ENCODE results near the gene MAP4K5. TPM values are rescaled to one million over a fixed set of nuclear protein-coding genes. Genes with fewer than 3 reads are reported as not detected.

The MAP4K5 gene
- total RNA-seq, 1 experiment from 2014 or later: 42.7 TPM

DNA sequence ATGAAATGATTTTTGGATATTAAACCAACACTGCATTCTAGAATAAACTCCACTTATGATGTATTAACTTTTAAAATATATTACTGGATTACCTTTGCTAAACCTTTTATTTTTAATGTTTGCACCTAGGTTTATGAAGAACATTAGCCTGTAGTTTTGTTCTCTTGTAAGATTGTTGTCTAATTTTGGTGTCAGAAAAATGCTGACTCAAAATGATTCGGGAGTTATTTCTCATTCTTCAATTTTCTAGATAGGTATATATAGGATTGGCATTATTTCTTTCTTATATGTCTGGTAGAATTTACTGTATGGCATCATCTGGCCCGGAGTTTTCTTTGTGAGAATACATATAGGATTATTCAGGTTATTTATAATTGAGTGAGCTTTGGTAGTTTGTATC, 54.6 kb downstream of the MAP4K5 start:
- no peak overlapping the region for H3T11ph ChIP-seq (ENCODE audit: low read length)
- no peak overlapping the region for H2BK120ac ChIP-seq (ENCODE audit: low read depth, low read length, poor library complexity, severe bottlenecking)
- no peak overlapping the region for H4K8ac ChIP-seq (replicated peaks; ENCODE audit: insufficient read length, low read depth, low read length)
- no peak overlapping the region for H3K4me2 ChIP-seq (ENCODE audit: insufficient read depth, insufficient read length, low read length)
- H2BK20ac ChIP-seq (ENCODE audit: low read depth, low read length, poor library complexity, severe bottlenecking): no peak overlapping the region
- no peak overlapping the region for H3K4me3 Mint-ChIP-seq
- no peaks in the 10 kb centered on the region for H3K27me3 ChIP-seq (ENCODE audit: insufficient read depth, low read length)
- H4K20me1 ChIP-seq (ENCODE audit: control insufficient read depth, insufficient read depth, insufficient read length): no peaks in the 10 kb centered on the region
- H3K9me3 Mint-ChIP-seq: no peaks in the 10 kb centered on the region
- H3K23me2 ChIP-seq (ENCODE audit: insufficient read length, low read depth, low read length, poor library complexity, severe bottlenecking): no peaks in the 10 kb centered on the region
- H3K23ac ChIP-seq (ENCODE audit: insufficient read length, low read depth, low read length): no peak overlapping the region
- no peak overlapping the region for H3K4ac ChIP-seq (ENCODE audit: low read depth, low read length)
- no peak overlapping the region for H3K18ac ChIP-seq (ENCODE audit: insufficient read length, low read depth, low read length)
- H2AFZ ChIP-seq (ENCODE audit: low read length): no peak overlapping the region
- H4K91ac ChIP-seq (ENCODE audit: insufficient read length, low read depth, low read length): no peak overlapping the region
- peaks cover 19 to 27% (median 22%) of the 10 kb centered on the region in 3 experiments for H3K36me3 Mint-ChIP-seq (ENCODE audit: insufficient read depth in 1 of 3, low read depth in 3 of 3)
- WGBS (ENCODE audit: extremely low coverage, insufficient read length, low lambda C conversion rate): no CpG with 5 or more reads among the region's 2 CpGs
- H4K5ac ChIP-seq (ENCODE audit: insufficient read length, low read depth, low read length): no peak overlapping the region
- no peak overlapping the region for H3K27ac ChIP-seq (ENCODE audit: insufficient read length, low read depth, low read length)
- H3K14ac ChIP-seq (ENCODE audit: insufficient read depth, low read length): no peak overlapping the region
- H3K4me1 ChIP-seq (ENCODE audit: insufficient read depth, low read length): no peaks in the 10 kb centered on the region
- TF ChIP-seq, protein P1, sequence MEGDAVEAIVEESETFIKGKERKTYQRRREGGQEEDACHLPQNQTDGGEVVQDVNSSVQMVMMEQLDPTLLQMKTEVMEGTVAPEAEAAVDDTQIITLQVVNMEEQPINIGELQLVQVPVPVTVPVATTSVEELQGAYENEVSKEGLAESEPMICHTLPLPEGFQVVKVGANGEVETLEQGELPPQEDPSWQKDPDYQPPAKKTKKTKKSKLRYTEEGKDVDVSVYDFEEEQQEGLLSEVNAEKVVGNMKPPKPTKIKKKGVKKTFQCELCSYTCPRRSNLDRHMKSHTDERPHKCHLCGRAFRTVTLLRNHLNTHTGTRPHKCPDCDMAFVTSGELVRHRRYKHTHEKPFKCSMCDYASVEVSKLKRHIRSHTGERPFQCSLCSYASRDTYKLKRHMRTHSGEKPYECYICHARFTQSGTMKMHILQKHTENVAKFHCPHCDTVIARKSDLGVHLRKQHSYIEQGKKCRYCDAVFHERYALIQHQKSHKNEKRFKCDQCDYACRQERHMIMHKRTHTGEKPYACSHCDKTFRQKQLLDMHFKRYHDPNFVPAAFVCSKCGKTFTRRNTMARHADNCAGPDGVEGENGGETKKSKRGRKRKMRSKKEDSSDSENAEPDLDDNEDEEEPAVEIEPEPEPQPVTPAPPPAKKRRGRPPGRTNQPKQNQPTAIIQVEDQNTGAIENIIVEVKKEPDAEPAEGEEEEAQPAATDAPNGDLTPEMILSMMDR (conservative IDR thresholded peaks at IDR 0.05): no peak
- no peak for DNase-seq
- no peaks in the 10 kb centered on the region for H3K9me3 ChIP-seq (ENCODE audit: control insufficient read depth, low read depth, low read length)
- no peak overlapping the region for H2BK12ac ChIP-seq (ENCODE audit: insufficient read length, low read depth, low read length)
- H3K9ac ChIP-seq (ENCODE audit: extremely low read depth, insufficient read length, low read length): no peak overlapping the region
- no peaks in the 10 kb centered on the region for H3K79me1 ChIP-seq (ENCODE audit: insufficient read depth, low read depth, low read length, poor library complexity, severe bottlenecking)
- H3K27ac Mint-ChIP-seq: no peak overlapping the region
- no peak overlapping the region for H3K56ac ChIP-seq (ENCODE audit: insufficient read length, low read depth, low read length)
- H2BK5ac ChIP-seq (ENCODE audit: insufficient read length, low read length): no peak overlapping the region
- H3K4me1 Mint-ChIP-seq: no peaks in the 10 kb centered on the region
- H3K27me3 Mint-ChIP-seq (ENCODE audit: low read depth): no peaks in the 10 kb centered on the region
- H2AK5ac ChIP-seq (ENCODE audit: insufficient read length, low read length): no peak overlapping the region
- no peak overlapping the region for H2BK15ac ChIP-seq (ENCODE audit: low read depth, low read length)
- no peaks in the 10 kb centered on the region for H3K79me2 ChIP-seq (ENCODE audit: insufficient read depth, low read length)

All from H9 (cell line).